OCI-LY1 (cell line): ENCODE data around the gene C1QTNF2.

Experiments used
- CTCF ChIP-seq: fragments of 200-600 bp; sonication (generic), shearing (Covaris generic); IDR thresholded peaks from 2 replicates; pipeline ENCODE4 v1.5.1; 2017; ENCODE audit warnings: mild to moderate bottlenecking, antibody characterized with exemption, low read length, moderate library complexity, mixed read lengths
- EZH2 ChIP-seq: fragments of 200-600 bp; sonication (generic), shearing (Covaris generic); IDR thresholded peaks from 2 replicates; pipeline ENCODE4 v1.8.0; 2017; ENCODE audit warnings: borderline replicate concordance, mixed run types, mild to moderate bottlenecking, antibody characterized with exemption, low read length, moderate library complexity, mixed read lengths

GRCh38 chr5:160420331-160420610 lies 49.8 kb upstream of the C1QTNF2 start:
- TF ChIP-seq CTCF: no peak
- no peak for TF ChIP-seq EZH2
